Sigmoid colon (tissue), 3 donors: Measurements from ENCODE around the gene CIAO3.

ENCODE experiments used
- POLR2A ChIP-seq, 2 donors: fragments of 450-650 bp; IDR thresholded peaks; one replicate each; pipeline ENCODE4 v1.6.1; 2016; ENCODE audit warnings: antibody characterized with exemption in 2 of 2, mild to moderate bottlenecking in 2 of 2, moderate library complexity in 2 of 2
- TF ChIP-seq, protein P1 (sequence below), 4 experiments: fragments of 450-650 bp in 3 of 4; fragments of 200-600 bp in 1 of 4; IDR thresholded peaks; one replicate each; pipeline ENCODE4 v1.5.1; 2016 to 2019; ENCODE audit warnings: antibody characterized with exemption in 4 of 4, mild to moderate bottlenecking in 3 of 4, moderate library complexity in 2 of 4

- TF ChIP-seq, protein P1, sequence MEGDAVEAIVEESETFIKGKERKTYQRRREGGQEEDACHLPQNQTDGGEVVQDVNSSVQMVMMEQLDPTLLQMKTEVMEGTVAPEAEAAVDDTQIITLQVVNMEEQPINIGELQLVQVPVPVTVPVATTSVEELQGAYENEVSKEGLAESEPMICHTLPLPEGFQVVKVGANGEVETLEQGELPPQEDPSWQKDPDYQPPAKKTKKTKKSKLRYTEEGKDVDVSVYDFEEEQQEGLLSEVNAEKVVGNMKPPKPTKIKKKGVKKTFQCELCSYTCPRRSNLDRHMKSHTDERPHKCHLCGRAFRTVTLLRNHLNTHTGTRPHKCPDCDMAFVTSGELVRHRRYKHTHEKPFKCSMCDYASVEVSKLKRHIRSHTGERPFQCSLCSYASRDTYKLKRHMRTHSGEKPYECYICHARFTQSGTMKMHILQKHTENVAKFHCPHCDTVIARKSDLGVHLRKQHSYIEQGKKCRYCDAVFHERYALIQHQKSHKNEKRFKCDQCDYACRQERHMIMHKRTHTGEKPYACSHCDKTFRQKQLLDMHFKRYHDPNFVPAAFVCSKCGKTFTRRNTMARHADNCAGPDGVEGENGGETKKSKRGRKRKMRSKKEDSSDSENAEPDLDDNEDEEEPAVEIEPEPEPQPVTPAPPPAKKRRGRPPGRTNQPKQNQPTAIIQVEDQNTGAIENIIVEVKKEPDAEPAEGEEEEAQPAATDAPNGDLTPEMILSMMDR (IDR thresholded peaks at IDR 0.05) = no peak
- TF ChIP-seq POLR2A (IDR thresholded peaks at IDR 0.05) = no peak
Observed at GRCh38 chr16:759110-759910, 18.5 kb upstream of the CIAO3 start.
